Bronchial epithelial cell (primary cell): Measurements from ENCODE around the gene ICAM5. TPM values are rescaled to one million over a fixed set of nuclear protein-coding genes. Genes with fewer than 3 reads are reported as not detected.
"Not testable (repeated sequence)": the region's sequence is repeated elsewhere in the genome, so short reads cannot be mapped to it uniquely, and the experiment has no call there.

Experiments used
- DNase-seq: peaks from one replicate; pipeline ENCODE4 v3.0.0-alpha.2; 2010; ENCODE audit warnings: low read depth
- FAIRE-seq: peaks from 2 replicates; lab custom pipeline; 2011; peaks lifted over from hg19 to GRCh38; lab: Jason Lieb, UNC
- H3K27me3 ChIP-seq: 2 replicates; pipeline ENCODE4 v1.5.1; 2011; ENCODE audit warnings: low read length; ENCODE audit not compliant: control insufficient read depth, insufficient read depth
- H3K36me3 ChIP-seq: 2 replicates; pipeline ENCODE4 v1.5.1; 2011; ENCODE audit warnings: low read length; ENCODE audit not compliant: control insufficient read depth, insufficient read depth
- H3K4me3 ChIP-seq: 2 replicates; pipeline ENCODE4 v1.5.1; 2011; ENCODE audit warnings: mild to moderate bottlenecking, low read depth, low read length, control low read depth
- total RNA-seq: library from RNA; depleted of rRNA; stranded (reverse); fragments of >200 nt; gene quantifications from 2 replicates; pipeline ENCODE4 v1.2.1, GENCODE V29; 2014
- TF ChIP-seq, protein P1 (sequence below): IDR thresholded peaks from 2 replicates; pipeline ENCODE4 v1.5.1; 2011; ENCODE audit warnings: mild to moderate bottlenecking, moderate library complexity, low read length, control low read depth, inconsistent platforms; ENCODE audit not compliant: insufficient read depth, severe bottlenecking

The ICAM5 gene
- total RNA-seq, 1 donor from 2014 or later, result 3.9 TPM

DNA sequence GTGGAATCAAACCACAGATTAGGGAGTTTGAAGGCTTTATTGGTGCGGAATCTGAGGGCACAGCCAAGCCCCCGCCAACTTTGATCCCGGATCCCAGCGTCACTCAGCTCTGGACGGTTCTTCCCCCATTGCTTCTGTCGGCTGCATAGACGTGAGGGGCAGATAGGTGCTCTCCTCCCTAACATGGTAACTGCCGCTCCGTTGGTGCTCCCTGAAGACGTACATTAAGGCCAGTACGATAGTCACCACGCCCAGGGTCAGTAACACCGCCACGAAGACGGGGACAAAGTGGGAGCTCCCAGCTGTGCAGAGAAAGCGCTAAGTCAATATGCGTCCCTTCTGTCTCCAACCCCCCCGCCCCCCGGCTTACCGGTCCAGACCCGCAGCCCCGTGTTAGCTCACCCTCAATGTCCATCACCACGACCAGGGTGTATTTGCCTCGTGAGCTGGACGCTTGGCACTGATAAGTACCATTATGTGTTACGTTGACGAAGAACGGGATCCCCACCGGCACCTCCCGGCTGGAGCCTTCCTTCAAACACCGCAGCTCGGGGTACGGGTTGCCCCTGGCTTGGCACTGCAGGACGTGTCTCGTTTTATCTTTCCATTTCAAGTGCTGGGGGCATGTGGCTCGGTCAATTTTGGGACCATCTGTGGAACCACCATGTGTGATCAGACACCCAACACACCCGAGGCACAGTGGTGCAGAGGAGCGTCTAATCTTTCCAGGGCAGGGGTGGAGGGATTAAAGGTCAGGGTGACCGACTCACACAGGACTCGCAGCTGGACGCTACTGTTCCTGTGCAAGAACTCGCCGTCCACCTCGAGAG is 44.2 kb downstream of the ICAM5 start:
- Histone ChIP-seq H3K36me3 (peaks cover 6% of the 10 kb centered on the region), H3K4me3 (peak overlapping the region; percentile 93), H3K27me3 (no peaks in the 10 kb centered on the region)
- TF ChIP-seq, protein P1, sequence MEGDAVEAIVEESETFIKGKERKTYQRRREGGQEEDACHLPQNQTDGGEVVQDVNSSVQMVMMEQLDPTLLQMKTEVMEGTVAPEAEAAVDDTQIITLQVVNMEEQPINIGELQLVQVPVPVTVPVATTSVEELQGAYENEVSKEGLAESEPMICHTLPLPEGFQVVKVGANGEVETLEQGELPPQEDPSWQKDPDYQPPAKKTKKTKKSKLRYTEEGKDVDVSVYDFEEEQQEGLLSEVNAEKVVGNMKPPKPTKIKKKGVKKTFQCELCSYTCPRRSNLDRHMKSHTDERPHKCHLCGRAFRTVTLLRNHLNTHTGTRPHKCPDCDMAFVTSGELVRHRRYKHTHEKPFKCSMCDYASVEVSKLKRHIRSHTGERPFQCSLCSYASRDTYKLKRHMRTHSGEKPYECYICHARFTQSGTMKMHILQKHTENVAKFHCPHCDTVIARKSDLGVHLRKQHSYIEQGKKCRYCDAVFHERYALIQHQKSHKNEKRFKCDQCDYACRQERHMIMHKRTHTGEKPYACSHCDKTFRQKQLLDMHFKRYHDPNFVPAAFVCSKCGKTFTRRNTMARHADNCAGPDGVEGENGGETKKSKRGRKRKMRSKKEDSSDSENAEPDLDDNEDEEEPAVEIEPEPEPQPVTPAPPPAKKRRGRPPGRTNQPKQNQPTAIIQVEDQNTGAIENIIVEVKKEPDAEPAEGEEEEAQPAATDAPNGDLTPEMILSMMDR, result no peak
- no peak for FAIRE-seq
- no peak for DNase-seq

DNA sequence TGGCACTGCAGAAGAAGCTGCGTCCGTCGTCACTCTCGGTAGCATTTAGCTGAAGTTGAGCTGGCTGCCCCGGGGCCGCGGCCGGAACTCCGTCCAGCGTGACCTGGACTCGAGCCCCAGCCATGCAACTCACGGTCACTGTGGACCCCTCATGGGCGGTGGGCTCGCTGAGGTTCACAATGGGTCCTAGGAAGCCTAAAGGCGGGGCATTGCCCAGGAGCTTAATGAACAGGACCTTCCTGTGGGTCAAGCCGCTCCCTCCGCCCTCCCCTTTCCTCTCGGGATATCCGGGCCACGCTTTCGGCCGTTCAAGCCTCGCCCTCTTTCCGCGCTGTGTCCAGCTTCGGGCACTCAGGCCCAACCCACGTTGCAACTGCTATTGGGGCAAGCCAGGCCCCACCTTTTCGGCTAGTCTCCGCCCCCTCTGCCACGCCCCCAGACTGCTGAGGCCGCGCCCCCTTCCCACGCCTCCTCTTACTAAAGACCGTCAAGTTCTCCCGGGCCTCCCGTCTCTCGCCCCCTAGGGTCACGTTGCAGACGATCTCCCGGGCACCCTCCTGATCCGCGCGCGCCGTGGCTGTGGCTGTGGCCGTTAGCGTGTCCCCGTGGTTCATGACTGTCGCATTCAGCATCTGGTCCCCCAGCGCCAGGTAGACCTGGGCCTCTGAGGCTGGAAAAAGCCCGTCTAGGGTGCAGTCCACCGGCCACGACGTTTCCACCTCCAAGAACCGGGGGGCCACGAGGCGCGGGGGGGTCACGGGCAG is 45.0 kb downstream of the ICAM5 start:
- DNase-seq (peak; percentile 86), FAIRE-seq (no peak)
- Histone ChIP-seq H3K4me3 (peak overlapping the region; percentile 93), H3K36me3 (peaks cover 3% of the 10 kb centered on the region), H3K27me3 (no peaks in the 10 kb centered on the region)
- TF ChIP-seq, protein P1, result peak; percentile 18

DNA sequence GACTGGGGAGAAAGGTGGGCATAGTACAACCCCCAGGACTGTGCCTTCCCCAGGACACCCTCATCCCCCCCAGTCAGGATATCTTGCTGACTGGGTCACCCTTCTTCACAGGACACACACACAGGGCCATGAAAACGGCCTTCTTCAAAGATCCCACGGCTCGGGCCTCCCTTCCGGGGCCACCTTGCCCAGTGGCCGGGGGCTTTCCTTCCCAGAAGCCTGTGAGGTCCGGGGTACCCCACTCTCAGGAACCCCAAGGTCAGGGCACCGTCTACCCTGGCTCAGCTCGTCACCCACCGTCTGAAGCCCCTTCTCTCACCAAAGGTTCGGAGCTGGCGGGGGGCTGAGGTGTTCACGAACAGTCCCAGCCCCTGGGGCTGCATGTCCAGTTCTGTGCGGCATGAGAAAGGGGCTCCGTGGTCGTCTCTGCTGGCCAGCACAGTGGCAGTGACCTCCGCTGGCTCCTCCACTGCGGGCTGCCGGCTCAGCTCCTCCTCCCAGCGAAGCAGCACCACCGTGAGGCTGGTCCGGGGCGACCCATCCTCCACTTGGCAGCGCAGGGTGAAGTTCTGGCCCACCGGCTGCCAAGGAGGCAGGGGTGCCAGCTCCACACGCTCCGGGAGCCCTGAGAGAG is 45.7 kb downstream of the ICAM5 start:
- TF ChIP-seq, protein P1, result no peak
- Histone ChIP-seq H3K27me3 (no peaks in the 10 kb centered on the region), H3K36me3 (no peaks in the 10 kb centered on the region), H3K4me3 (no peak overlapping the region)
- DNase-seq (no peak), FAIRE-seq (no peak)

- not testable (repeated sequence) for H3K36me3 ChIP-seq, H3K27me3 ChIP-seq, FAIRE-seq, DNase-seq, H3K4me3 ChIP-seq
Observed at GRCh38 chr19:10336725-10337124, 47.0 kb downstream of the ICAM5 start.

- no peak for FAIRE-seq
- no peaks in the 10 kb centered on the region for H3K27me3 ChIP-seq
- TF ChIP-seq, protein P1, result no peak
- no peak for DNase-seq
- H3K4me3 ChIP-seq, result no peak overlapping the region
- no peaks in the 10 kb centered on the region for H3K36me3 ChIP-seq
Observed at GRCh38 chr19:10338940-10339339, 49.2 kb downstream of the ICAM5 start.

DNA sequence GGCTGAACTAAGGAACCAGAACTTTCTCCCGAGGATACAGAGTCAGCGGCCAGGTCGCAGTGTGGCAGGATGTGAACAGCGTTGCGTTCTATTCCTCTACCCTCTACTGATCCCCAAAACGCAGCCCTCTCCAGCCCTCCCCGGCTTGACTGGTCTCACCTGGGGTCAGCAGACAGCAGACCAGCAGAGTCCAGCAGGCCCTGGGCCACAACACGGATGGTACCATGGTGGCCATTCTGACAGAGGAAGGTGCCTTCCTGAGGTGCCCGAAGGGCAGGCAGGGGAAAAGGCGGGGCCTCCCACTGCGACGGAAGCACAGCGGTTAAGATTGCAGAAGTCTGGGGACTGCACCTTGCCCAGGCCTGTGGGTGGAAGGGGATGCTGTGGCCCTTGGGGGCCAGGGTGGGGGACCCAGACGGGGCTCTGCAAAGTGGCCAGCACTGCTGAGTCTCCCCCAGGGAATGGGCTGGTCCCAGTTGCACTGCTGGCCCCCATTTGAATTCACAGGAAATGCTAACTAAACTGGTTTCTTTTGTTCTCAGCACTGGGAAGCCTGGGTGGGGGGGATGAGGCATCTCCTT is 49.7 kb downstream of the ICAM5 start, which contains the start of gene ICAM3:
Gene ICAM3, minus strand, starts transcription at position 245 of the 581 bp plus-strand sequence. Its CDS starts 10 bp downstream, at position 235.
- H3K36me3 ChIP-seq, result no peaks in the 10 kb centered on the region
- FAIRE-seq (no peak), DNase-seq (no peak)
- H3K27me3 ChIP-seq, result no peaks in the 10 kb centered on the region
- no peak within 1 kb of the TSS for H3K4me3 ChIP-seq
- TF ChIP-seq, protein P1, result no peak
